Posterior cingulate gyrus (tissue), 11 donors: ENCODE results near the gene MMAB.
"Not testable (repeated sequence)": the region's sequence is repeated elsewhere in the genome, so short reads cannot be mapped to it uniquely, and the experiment has no call there.

Source experiments
- DNase-seq, 10 donors: peaks; one replicate each; pipeline versions ENCODE4 v3.0.0 to v3.0.0-alpha.2; 2020 to 2021; ENCODE audit warnings: mixed read lengths in 3 of 10
- intact Hi-C: fragments of 100-400 bp; cut with DNase I; formaldehyde crosslinking; loops from one replicate; pipeline ENCODE4 v1.15.1; 2023

The MMAB gene

DNA sequence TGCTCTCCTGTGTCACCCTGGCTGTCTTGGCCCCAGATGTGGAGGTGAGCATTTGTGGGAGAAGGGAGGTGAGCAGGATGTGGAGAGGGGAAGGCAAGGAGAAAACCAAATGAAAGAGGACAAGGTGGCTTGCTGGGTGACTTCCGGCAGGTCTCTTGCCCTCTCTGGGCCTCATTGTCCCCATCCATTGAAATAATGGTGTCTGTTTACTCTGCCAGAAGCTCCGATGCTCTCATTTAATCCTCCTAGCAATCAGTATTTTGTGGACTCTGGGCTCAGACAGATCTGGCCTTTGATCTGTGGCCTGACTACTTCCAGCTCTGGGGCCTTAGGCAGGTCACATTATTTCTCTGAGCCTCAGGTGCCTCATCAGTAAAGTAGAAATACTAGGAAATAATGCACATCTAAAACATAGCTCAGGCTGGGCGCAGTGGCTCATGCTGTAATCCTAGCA, 30.9 kb upstream of the MMAB start:
- no peak for DNase-seq
- intact Hi-C loops: no loop called here

- DNase-seq, intact Hi-C loops: not testable (repeated sequence)
Observed at GRCh38 chr12:109602132-109602531, 28.8 kb upstream of the MMAB start.

DNA sequence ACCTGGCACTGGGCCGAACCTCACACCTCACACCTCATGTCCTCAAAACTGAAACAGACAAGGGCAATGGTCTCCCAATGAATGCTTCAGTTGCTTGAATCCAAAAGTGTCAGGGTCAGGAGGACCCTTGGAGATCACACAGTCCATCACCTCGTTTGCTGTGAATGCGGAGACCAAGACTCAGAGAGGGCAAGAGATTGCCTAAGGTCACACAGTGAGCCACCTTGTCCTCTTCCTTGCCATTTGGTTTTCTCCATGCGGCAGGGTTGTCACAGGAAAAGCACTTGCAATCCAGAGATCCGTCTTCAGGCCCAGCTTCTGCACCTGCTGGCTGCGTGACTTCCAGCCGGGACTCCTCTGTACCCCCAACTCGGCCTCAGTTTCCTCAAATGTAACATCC, 28.3 kb upstream of the MMAB start:
- no peak for DNase-seq
- intact Hi-C loops: no loop called here

GRCh38 chr12:109600995-109601394, 27.7 kb upstream of the MMAB start:
- intact Hi-C loops: no loop called here
- DNase-seq: no peak

DNA sequence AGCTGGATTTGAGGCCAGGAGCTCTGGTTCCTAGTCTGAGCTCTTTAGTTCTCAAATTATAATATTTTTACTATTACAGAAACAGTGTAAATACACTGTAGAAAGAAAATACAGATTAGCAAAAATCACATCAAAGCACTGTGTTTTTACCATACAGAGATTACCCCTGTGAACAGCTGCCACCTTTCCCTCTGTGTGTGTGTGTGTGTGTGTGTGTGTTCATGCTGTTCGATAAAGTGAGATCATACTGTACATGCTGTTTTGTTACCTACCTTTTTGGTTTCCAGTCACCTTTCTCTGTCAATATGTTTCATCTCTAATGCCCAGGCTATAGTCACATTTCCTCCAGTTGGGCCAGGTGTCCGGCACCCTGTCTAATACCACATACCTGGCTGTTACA, 27.2 kb upstream of the MMAB start:
- no peak for DNase-seq
- intact Hi-C loops: no loop called here

- DNase-seq: peak in 1 of 10 donors; percentile 54
- intact Hi-C loops: loop anchor here (5.0 kb wide), 1 partner anchor 118 kb away; no protein-coding TSS in a partner anchor
Observed at GRCh38 chr12:109599087-109599486, 25.8 kb upstream of the MMAB start.

- intact Hi-C loops: loop anchor here (5.0 kb wide), 1 partner anchor 119 kb away; no protein-coding TSS in a partner anchor
- peak in 1 of 10 donors; percentile 84 for DNase-seq
Observed at GRCh38 chr12:109598428-109598854, 25.1 kb upstream of the MMAB start.

- DNase-seq: peak; percentile 82 to 99 (median 91)
- intact Hi-C loops: loop anchor here (1.0 to 5.0 kb wide), 2 partner anchors 119 to 177 kb away; no protein-coding TSS in a partner anchor
Observed at GRCh38 chr12:109597795-109598427, 24.6 kb upstream of the MMAB start.

- DNase-seq: no peak
- intact Hi-C loops: loop anchor here (1.0 to 5.0 kb wide), 2 partner anchors 120 to 178 kb away; no protein-coding TSS in a partner anchor
Observed at GRCh38 chr12:109597414-109597794, 24.1 kb upstream of the MMAB start.

DNA sequence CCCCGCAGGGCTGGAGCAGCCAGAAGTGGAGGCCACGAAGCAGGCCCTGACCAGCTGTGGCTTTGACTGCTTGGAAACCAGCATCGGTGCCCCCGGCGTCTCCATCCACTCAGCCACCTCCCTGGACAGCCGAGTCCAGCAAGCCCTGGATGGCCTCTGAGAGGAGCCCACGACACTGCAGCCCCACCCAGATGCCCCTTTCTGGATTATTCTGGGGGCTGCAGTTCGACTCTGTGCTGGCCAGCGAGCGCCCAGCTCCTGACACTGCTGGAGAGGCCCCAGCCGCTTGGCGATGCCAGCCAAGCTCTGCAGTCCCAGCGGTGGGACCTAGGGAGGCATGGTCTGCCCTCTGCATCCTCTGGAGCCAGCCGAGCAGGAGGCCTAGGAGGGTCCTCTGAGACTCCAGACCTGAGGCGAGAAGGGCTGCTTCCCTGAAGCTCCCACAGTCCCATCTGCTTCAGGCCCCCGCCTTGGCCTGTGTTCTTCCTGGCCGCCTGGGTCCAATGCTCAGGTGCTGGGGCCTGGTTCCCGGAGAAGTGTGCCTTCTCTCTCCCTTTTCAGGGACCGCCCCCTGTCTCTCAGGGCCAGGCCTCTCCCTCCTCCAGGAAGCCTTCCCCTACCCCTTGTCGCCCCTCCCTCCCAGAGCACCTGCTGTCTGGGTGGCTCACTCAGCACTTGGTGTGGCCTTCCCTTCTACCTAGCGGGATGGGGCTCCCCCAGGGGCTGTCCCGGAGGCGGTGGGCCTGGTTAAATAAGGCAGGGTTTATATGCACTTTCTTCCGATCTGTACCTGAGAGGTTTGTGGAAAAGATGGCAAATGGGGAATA, 23.3 kb upstream of the MMAB start:
- DNase-seq: peak in 1 of 10 donors; percentile 80
- intact Hi-C loops: loop anchor here (1.0 to 5.0 kb wide), 2 partner anchors 121 to 179 kb away; no protein-coding TSS in a partner anchor

DNA sequence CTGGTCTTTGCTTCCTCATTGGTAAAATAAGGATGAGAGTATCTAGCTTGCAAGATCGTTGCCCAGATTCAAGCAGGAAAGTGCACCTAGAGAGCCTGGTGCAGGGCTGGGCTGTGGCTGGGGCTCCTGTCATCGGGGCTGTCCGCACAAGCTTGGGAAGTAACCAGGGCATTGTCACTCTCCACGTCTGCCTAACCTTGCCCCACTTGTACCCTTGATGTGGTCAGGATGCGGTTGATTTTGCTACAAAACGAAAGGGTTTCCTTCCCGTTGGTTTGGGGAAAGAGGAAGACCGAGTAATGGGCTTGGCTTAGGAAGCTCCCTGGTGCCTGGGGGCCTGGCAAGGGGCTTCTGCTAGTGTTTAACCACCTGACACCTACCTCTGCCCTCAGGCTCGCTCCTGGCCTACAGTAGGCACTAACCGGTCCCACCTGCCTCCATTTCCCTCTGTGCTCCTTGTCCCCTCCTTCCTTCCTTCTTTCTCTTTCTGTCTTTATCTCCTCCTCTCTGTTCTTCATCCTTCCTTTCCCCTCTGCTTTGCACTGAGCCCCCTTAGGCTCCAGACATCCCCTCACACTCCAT, 22.1 kb upstream of the MMAB start:
- peak in 1 of 10 donors; percentile 66 for DNase-seq
- intact Hi-C loops: loop anchor here (5.0 kb wide), 1 partner anchor 122 kb away; no protein-coding TSS in a partner anchor

DNA sequence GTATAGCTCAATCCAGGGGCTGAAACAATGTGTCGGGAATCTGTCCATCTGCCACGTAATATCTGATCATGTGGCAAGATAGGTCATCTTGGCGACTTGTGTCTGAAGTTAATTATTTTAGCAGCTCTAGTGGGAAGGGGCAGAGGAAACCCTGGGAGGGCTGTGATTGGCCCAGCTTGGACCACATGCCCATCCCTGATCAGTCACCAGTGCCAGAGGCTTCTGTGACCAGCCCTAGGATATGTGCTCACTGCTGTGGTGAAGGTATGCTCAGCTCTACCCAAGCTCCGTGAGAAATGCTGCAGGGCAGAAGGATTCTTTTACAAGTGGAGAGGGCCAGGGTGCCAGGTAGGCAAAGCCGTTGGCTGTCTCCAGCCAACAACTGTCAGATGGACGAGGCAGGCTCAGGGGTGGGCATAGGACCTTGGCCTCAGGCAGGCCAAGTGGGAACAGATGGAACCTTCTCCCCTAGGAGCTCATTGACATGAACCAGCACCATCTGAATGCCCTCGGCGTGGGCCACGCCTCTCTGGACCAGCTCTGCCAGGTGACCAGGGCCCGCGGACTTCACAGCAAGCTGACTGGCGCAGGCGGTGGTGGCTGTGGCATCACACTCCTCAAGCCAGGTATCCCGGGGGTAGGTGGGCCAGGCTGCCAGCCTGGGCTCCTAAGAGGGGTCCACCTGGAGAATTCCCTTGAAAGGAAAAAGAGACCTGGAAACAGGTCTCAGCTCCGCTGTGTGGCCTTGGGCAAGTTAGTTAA, 21.4 kb upstream of the MMAB start:
- intact Hi-C loops: loop anchor here (5.0 kb wide), 1 partner anchor 123 kb away; no protein-coding TSS in a partner anchor
- peak in 1 of 10 donors; percentile 61 for DNase-seq

GRCh38 chr12:109592905-109593272, 19.6 kb upstream of the MMAB start:
- intact Hi-C loops: no loop called here

GRCh38 chr12:109592195-109592904, 19.0 kb upstream of the MMAB start:
- intact Hi-C loops: no loop called here
- peak in 1 of 10 donors; percentile 78 for DNase-seq

More at GRCh38 chr12:109592905-109593272, 19.6 kb upstream of the MMAB start:
- DNase-seq: no peak

DNA sequence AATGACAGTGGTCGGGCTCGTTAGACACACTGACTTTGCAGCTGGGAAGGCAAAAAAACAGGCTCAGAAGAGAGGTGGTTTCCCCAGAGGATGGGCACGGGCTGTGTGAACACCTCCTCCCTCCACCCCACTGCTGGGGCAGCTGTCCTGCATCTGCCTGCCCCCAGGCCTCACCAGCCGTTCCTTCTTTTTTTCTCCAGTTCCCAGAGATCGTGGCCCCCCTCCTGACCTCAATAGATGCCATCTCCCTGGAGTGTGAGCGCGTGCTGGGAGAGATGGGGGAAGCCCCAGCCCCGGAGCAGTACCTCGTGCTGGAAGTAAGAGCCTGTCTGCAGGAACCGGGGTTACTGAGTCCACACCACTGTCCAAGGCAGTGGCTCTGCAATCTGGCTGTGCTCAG, 17.7 kb upstream of the MMAB start:
- DNase-seq: peak in 1 of 10 donors; percentile 48
- intact Hi-C loops: no loop called here

GRCh38 chr12:109590566-109590965, 17.3 kb upstream of the MMAB start:
- intact Hi-C loops: no loop called here

GRCh38 chr12:109589691-109590245, 16.5 kb upstream of the MMAB start:
- intact Hi-C loops: no loop called here
- peak in 1 of 10 donors; percentile 63 for DNase-seq

More at GRCh38 chr12:109590566-109590965, 17.3 kb upstream of the MMAB start:
- peak in 1 of 10 donors; percentile 54 for DNase-seq

GRCh38 chr12:109589240-109589590, 15.9 kb upstream of the MMAB start:
- no peak for DNase-seq

More at GRCh38 chr12:109589240-109589590, 15.9 kb upstream of the MMAB start:
- intact Hi-C loops: no loop called here
